T-cell (primary cell): ENCODE data around the gene CGB8. TPM values are rescaled to one million over a fixed set of nuclear protein-coding genes. Genes with fewer than 3 reads are reported as not detected.
A peak's percentile ranks its signal among the peaks of the same experiment; 100 is the strongest.
"Not testable (repeated sequence)": the region's sequence is repeated elsewhere in the genome, so short reads cannot be mapped to it uniquely, and the experiment has no call there.

Experiments used
- ATAC-seq, 4 experiments: fragments of 200-7000 bp in 3 of 4; fragments of 150-1000 bp in 1 of 4; cut with Tn5 transposase; replicated peaks in 1 of 4; 1 replicate in 3 of 4; 2 replicates in 1 of 4; pipeline ENCODE4 v1.10.0; 2021; ENCODE audit warnings: moderate library complexity in 3 of 4, mild to moderate bottlenecking in 2 of 4, moderate number of reproducible peaks in 1 of 4
- CTCF ChIA-PET, 2 donors: fragments of 300-600 bp; sonication (Branson Sonifier 250); formaldehyde crosslinking; loops; one replicate each; lab custom pipeline; 2022; ENCODE audit warnings: antibody characterized with exemption in 2 of 2; lab: Charles Lee
- POLR2A ChIA-PET, 2 donors: fragments of 300-600 bp; sonication (Branson Sonifier 250); formaldehyde crosslinking; loops; one replicate each; lab custom pipeline; 2022; ENCODE audit warnings: antibody characterized with exemption in 2 of 2; lab: Charles Lee
- DNase-seq, 35 experiments: peaks; one replicate each; pipeline versions ENCODE4 v3.0.0 to v3.0.0-alpha.2; 2013 to 2023
- H3K27ac ChIP-seq: one replicate; pipeline ENCODE4 v1.5.1; 2013; ENCODE audit warnings: low read length
- H3K27me3 ChIP-seq, 2 experiments: replicated peaks in 1 of 2; 1 replicate in 1 of 2; 2 replicates in 1 of 2; pipeline versions ENCODE4 v1.6.1 to v1.7.0; 2013; ENCODE audit warnings: low read length in 1 of 2, mixed read lengths in 1 of 2; ENCODE audit not compliant: control insufficient read depth in 2 of 2, insufficient read depth in 2 of 2; ENCODE audit errors: extremely low read depth in 1 of 2
- H3K36me3 ChIP-seq, 2 donors: 1 replicate in 1 of 2; 2 replicates in 1 of 2; pipeline versions ENCODE4 v1.6.1 to v1.7.0; 2013; ENCODE audit warnings: low read length in 1 of 2; ENCODE audit not compliant: control insufficient read depth in 2 of 2, insufficient read depth in 1 of 2; ENCODE audit errors: extremely low read depth in 1 of 2
- H3K4me1 ChIP-seq, 2 experiments: 1 replicate in 1 of 2; 2 replicates in 1 of 2; pipeline versions ENCODE4 v1.6.1 to v1.7.0; 2013; ENCODE audit warnings: low read length in 2 of 2, mixed read lengths in 1 of 2; ENCODE audit not compliant: insufficient read depth in 2 of 2, control insufficient read depth in 1 of 2; ENCODE audit errors: extremely low read depth in 1 of 2
- H3K4me3 ChIP-seq, 2 donors: 1 replicate in 1 of 2; 2 replicates in 1 of 2; pipeline versions ENCODE4 v1.5.1 to v1.7.0; 2013; ENCODE audit warnings: mild to moderate bottlenecking in 2 of 2, low read length in 1 of 2, moderate library complexity in 1 of 2; ENCODE audit not compliant: control insufficient read depth in 1 of 2; ENCODE audit errors: extremely low read depth in 1 of 2
- H3K9me3 ChIP-seq: 2 replicates; pipeline ENCODE4 v1.7.0; 2013
- H3K27ac Mint-ChIP-seq, 2 donors: one replicate each; pipeline ENCODE4 v1.8.0; 2020 to 2021; ENCODE audit warnings: mild to moderate bottlenecking in 2 of 2, mixed read lengths in 2 of 2
- H3K27me3 Mint-ChIP-seq, 2 donors: one replicate each; pipeline ENCODE4 v1.8.0; 2021 to 2022; ENCODE audit warnings: mixed read lengths in 2 of 2
- H3K36me3 Mint-ChIP-seq: one replicate; pipeline ENCODE4 v1.8.0; 2021; ENCODE audit warnings: mixed read lengths
- H3K4me1 Mint-ChIP-seq, 3 donors: one replicate each; pipeline ENCODE4 v1.8.0; 2020 to 2022; ENCODE audit warnings: mixed read lengths in 3 of 3, mild to moderate bottlenecking in 1 of 3
- H3K4me3 Mint-ChIP-seq, 3 donors: one replicate each; pipeline ENCODE4 v1.8.0; 2020 to 2022; ENCODE audit warnings: mild to moderate bottlenecking in 3 of 3, mixed read lengths in 3 of 3, moderate library complexity in 3 of 3
- H3K9me3 Mint-ChIP-seq, 3 donors: one replicate each; pipeline ENCODE4 v1.8.0; 2020 to 2022; ENCODE audit warnings: mixed read lengths in 3 of 3
- WGBS: methylation state at CpG from one replicate; pipeline ENCODE4 v1.1.5; 2013; ENCODE audit warnings: missing lambda C conversion rate; ENCODE audit not compliant: insufficient coverage; 5-methylcytosine and 5-hydroxymethylcytosine counted together
- total RNA-seq, 35 experiments: library from RNA in 6 of 35; stranded (reverse) in 6 of 35; fragments of 120-200 nt in 1 of 35; gene quantifications; one replicate each; pipeline versions ENCODE4 v1.2.1 to v1.2.4 and lab custom pipeline; 2013 to 2026

CGB8 gene
- total RNA-seq, 5 donors from 2014 or later (not counting 1 experiment from before 2014, with no cell fraction given): not detected

GRCh38 chr19:49038111-49038510 lies 10.8 kb downstream of the CGB8 start:
- H3K36me3 Mint-ChIP-seq, H3K36me3 ChIP-seq, H3K4me1 ChIP-seq, H3K27ac Mint-ChIP-seq, ATAC-seq, DNase-seq, H3K9me3 ChIP-seq, H3K27me3 Mint-ChIP-seq, H3K4me3 ChIP-seq, H3K4me1 Mint-ChIP-seq, H3K27me3 ChIP-seq, POLR2A ChIA-PET, H3K9me3 Mint-ChIP-seq, H3K4me3 Mint-ChIP-seq, H3K27ac ChIP-seq, CTCF ChIA-PET: not testable (repeated sequence)
- WGBS: no CpG with 5 or more reads among the region's 8 CpGs

- H3K36me3 Mint-ChIP-seq, H3K9me3 Mint-ChIP-seq, H3K27ac Mint-ChIP-seq, H3K27ac ChIP-seq, H3K4me1 Mint-ChIP-seq, H3K4me1 ChIP-seq, H3K9me3 ChIP-seq, ATAC-seq, H3K4me3 Mint-ChIP-seq, H3K4me3 ChIP-seq, POLR2A ChIA-PET, H3K27me3 Mint-ChIP-seq, H3K36me3 ChIP-seq, H3K27me3 ChIP-seq, CTCF ChIA-PET: not testable (repeated sequence)
- 29% methylated on average over 4 of the region's 18 CpGs for WGBS
- DNase-seq: peak in 10 of 35 experiments; percentile 12 to 50 (median 30)
Observed at GRCh38 chr19:49036815-49037214, 12.1 kb downstream of the CGB8 start, which contains the start of gene CGB1. CGB1 (minus strand) TSS chr19:49036895; CDS start chr19:49036711, 184 bp downstream.

GRCh38 chr19:49031642-49032301 lies 17.1 kb downstream of the CGB8 start, which contains the start of gene CGB2:
CGB2 (plus strand) TSS chr19:49031890; CDS start chr19:49032096, 206 bp downstream.
- H3K4me1 Mint-ChIP-seq, H3K27me3 ChIP-seq, H3K27ac ChIP-seq, H3K4me1 ChIP-seq, H3K9me3 Mint-ChIP-seq, H3K36me3 Mint-ChIP-seq, POLR2A ChIA-PET, H3K9me3 ChIP-seq, H3K4me3 ChIP-seq, H3K4me3 Mint-ChIP-seq, H3K36me3 ChIP-seq: not testable (repeated sequence)
- DNase-seq: peak in 31 of 35 experiments; percentile 17 to 71 (median 37)
- CTCF ChIA-PET: interaction anchor here in 1 of 2 donors (0.5 kb wide), 1 partner anchor 35 kb away, joined by 3 read pairs; no protein-coding TSS in a partner anchor
- WGBS: 93% methylated on average over 2 of the region's 28 CpGs
- ATAC-seq: peak in 2 of 4 experiments; percentile 65 to 73
- Mint-ChIP-seq H3K27me3 (peaks cover 4 to 13% of the 10 kb centered on the region in 2 donors), H3K27ac (peak within 1 kb of the TSS in 1 of 2 donors; percentile 22)

- H3K27ac ChIP-seq, H3K4me1 Mint-ChIP-seq, POLR2A ChIA-PET, DNase-seq, H3K9me3 Mint-ChIP-seq, H3K27ac Mint-ChIP-seq, ATAC-seq, H3K4me3 ChIP-seq, H3K36me3 Mint-ChIP-seq, H3K4me1 ChIP-seq, H3K9me3 ChIP-seq, H3K36me3 ChIP-seq, CTCF ChIA-PET, H3K27me3 ChIP-seq, H3K4me3 Mint-ChIP-seq: not testable (repeated sequence)
- WGBS: no CpG with 5 or more reads among the region's 8 CpGs
- H3K27me3 Mint-ChIP-seq: peaks cover 4 to 12% of the 10 kb centered on the region in 2 donors
Observed at GRCh38 chr19:49030323-49030722, 18.6 kb downstream of the CGB8 start.

GRCh38 chr19:49029749-49030148 lies 19.2 kb downstream of the CGB8 start:
- H3K4me3 Mint-ChIP-seq, H3K9me3 ChIP-seq, H3K27ac Mint-ChIP-seq, H3K4me1 Mint-ChIP-seq, ATAC-seq, POLR2A ChIA-PET, H3K36me3 Mint-ChIP-seq, H3K4me1 ChIP-seq, H3K36me3 ChIP-seq, H3K27me3 ChIP-seq, DNase-seq, H3K27ac ChIP-seq, H3K9me3 Mint-ChIP-seq, CTCF ChIA-PET, H3K4me3 ChIP-seq: not testable (repeated sequence)
- H3K27me3 Mint-ChIP-seq: peaks cover 4 to 11% of the 10 kb centered on the region in 2 donors
- 100% methylated on average over 7 of the region's 14 CpGs for WGBS

- no CpG with 5 or more reads among the region's 9 CpGs for WGBS
Observed at GRCh38 chr19:49028686-49029085, 20.2 kb downstream of the CGB8 start.

More at GRCh38 chr19:49028686-49029085, 20.2 kb downstream of the CGB8 start:
- CTCF ChIA-PET, H3K4me3 ChIP-seq, H3K36me3 Mint-ChIP-seq, POLR2A ChIA-PET, H3K4me1 Mint-ChIP-seq, H3K9me3 Mint-ChIP-seq, H3K36me3 ChIP-seq, H3K27ac ChIP-seq, ATAC-seq, H3K9me3 ChIP-seq, H3K27ac Mint-ChIP-seq, H3K27me3 ChIP-seq, H3K4me1 ChIP-seq, H3K4me3 Mint-ChIP-seq, DNase-seq: not testable (repeated sequence)
- peaks cover 4 to 11% of the 10 kb centered on the region in 2 donors for H3K27me3 Mint-ChIP-seq
